ENCODE measurements around the gene GCNT4. TPM values are rescaled to one million over a fixed set of nuclear protein-coding genes. Genes with fewer than 3 reads are reported as not detected.

The GCNT4 gene
- total and polyA plus RNA-seq, 5 experiments from 2014 or later: 2.3 to 23.5 (median 2.7) TPM

DNA sequence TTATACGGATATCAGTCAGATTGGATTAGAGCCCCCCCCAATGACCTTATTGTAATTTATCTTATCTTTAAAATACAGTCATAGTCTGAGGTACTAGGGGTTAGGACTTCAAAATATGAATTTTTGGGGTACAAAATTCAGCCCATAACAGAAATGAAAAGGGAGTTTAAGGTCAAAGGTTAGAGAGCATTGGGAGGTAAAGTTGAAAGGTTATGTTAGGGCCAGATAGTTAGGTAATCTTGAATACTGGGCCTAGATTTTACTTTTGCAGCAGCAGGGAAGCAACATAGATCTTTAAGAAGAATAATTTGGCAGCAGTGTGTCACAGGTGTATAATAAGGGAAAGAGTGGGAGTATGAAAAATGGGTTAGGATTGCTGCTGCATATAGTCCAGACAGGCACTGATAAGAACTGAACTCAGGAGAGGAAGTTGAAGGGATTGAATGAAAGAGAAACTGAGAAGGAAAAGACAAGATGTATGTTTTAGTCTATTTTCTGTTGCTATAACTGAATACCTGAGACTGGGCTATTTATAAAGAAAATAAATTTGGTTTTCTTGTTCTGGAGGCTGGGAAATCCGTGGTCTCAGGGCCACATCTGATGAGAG, 10.7 kb upstream of the GCNT4 start:
- POLR2A ChIA-PET: no interaction called here
- Mint-ChIP-seq H3K36me3 (peaks cover 0 to 7% (median 6%) of the 10 kb centered on the region in 3 donors), H3K4me1 (peaks cover 27 to 74% (median 69%) of the 10 kb centered on the region in 4 donors), H3K27ac (peak overlapping the region; percentile 18 to 98 (median 94)), H3K9me3 (peaks cover 0 to 4% (median 0%) of the 10 kb centered on the region in 9 donors), H3K4me3 (peak overlapping the region in 6 of 10 donors; percentile 0 to 55 (median 3)), H3K27me3 (no peaks in the 10 kb centered on the region)
- ATAC-seq: no peak
- no peak for DNase-seq

GRCh38 chr5:75059912-75060545, 7.7 kb upstream of the GCNT4 start:
- peak overlapping the region; percentile 94 to 98 (median 98) for H3K27ac Mint-ChIP-seq
- DNase-seq (peak; percentile 30 to 94 (median 74)), ATAC-seq (peak; percentile 88 to 97)
- POLR2A ChIA-PET: interaction anchor here (0.5 to 4.1 kb wide), 10 partner anchors 10 to 187 kb away, joined by 3 to 37 read pairs (median 4); partner anchors contain the start of genes ANKRD31 and GCNT4
- H3K4me3 Mint-ChIP-seq: peak overlapping the region; percentile 34 to 82 (median 69)
- H3K27me3 Mint-ChIP-seq: peaks cover 0 to 5% (median 0%) of the 10 kb centered on the region in 5 donors
- peaks cover 0 to 4% (median 0%) of the 10 kb centered on the region in 9 donors for H3K9me3 Mint-ChIP-seq
- peaks cover 38 to 87% (median 81%) of the 10 kb centered on the region in 4 donors for H3K4me1 Mint-ChIP-seq
- peaks cover 0 to 7% (median 6%) of the 10 kb centered on the region in 3 donors for H3K36me3 Mint-ChIP-seq

GRCh38 chr5:75058986-75059535, 6.7 kb upstream of the GCNT4 start:
- Mint-ChIP-seq H3K4me3 (peak overlapping the region; percentile 34 to 82 (median 69)), H3K4me1 (peaks cover 42 to 97% (median 90%) of the 10 kb centered on the region in 4 donors), H3K9me3 (peaks cover 0 to 4% (median 0%) of the 10 kb centered on the region in 9 donors), H3K27ac (peak overlapping the region; percentile 94 to 98 (median 98)), H3K36me3 (peaks cover 0 to 7% (median 6%) of the 10 kb centered on the region in 3 donors), H3K27me3 (peaks cover 0 to 5% (median 0%) of the 10 kb centered on the region in 5 donors)
- DNase-seq (no peak), ATAC-seq (no peak)
- POLR2A ChIA-PET: interaction anchor here (1.2 to 4.1 kb wide), 6 partner anchors 9 to 178 kb away, joined by 3 to 37 read pairs (median 14); partner anchors contain the start of genes ANKRD31 and GCNT4

- ATAC-seq (peak in 1 of 2 donors; percentile 9), DNase-seq (peak in 4 of 10 donors; percentile 18 to 69 (median 52))
- peaks cover 40 to 89% (median 87%) of the 10 kb centered on the region in 4 donors for H3K4me1 Mint-ChIP-seq
- peaks cover 0 to 4% (median 0%) of the 10 kb centered on the region in 9 donors for H3K9me3 Mint-ChIP-seq
- POLR2A ChIA-PET: interaction anchor here (2.7 to 11.6 kb wide), 3 partner anchors 15 to 180 kb away, joined by 12 to 201 read pairs (median 15); partner anchors contain the start of gene ANKRD31
- peaks cover 0 to 5% (median 0%) of the 10 kb centered on the region in 5 donors for H3K27me3 Mint-ChIP-seq
- H3K36me3 Mint-ChIP-seq: peaks cover 0 to 7% (median 6%) of the 10 kb centered on the region in 3 donors
- peak overlapping the region; percentile 94 to 98 (median 98) for H3K27ac Mint-ChIP-seq
- H3K4me3 Mint-ChIP-seq: peak overlapping the region in 9 of 10 donors; percentile 42 to 77 (median 71)
Measured at GRCh38 chr5:75057561-75057960, 5.2 kb upstream of the GCNT4 start.

- Mint-ChIP-seq H3K4me3 (peak overlapping the region in 9 of 10 donors; percentile 27 to 94 (median 67)), H3K36me3 (no peaks in the 10 kb centered on the region), H3K9me3 (no peaks in the 10 kb centered on the region), H3K4me1 (peaks cover 45 to 86% (median 82%) of the 10 kb centered on the region in 4 donors), H3K27ac (peak overlapping the region in 9 of 10 donors; percentile 88 to 99 (median 97)), H3K27me3 (peaks cover 0 to 8% (median 0%) of the 10 kb centered on the region in 5 donors)
- POLR2A ChIA-PET: interaction anchor here (0.8 to 11.6 kb wide), 6 partner anchors 8 to 182 kb away, joined by 3 to 201 read pairs (median 4); partner anchors contain the start of gene ANKRD31
- DNase-seq (no peak), ATAC-seq (no peak)
Measured at GRCh38 chr5:75055727-75056144, 3.4 kb upstream of the GCNT4 start.

- peaks cover 53 to 86% (median 82%) of the 10 kb centered on the region in 4 donors for H3K4me1 Mint-ChIP-seq
- H3K27me3 Mint-ChIP-seq: peaks cover 0 to 8% (median 0%) of the 10 kb centered on the region in 5 donors
- POLR2A ChIA-PET: interaction anchor here (0.6 to 11.6 kb wide), 21 partner anchors 10 to 1418 kb away, joined by 3 to 201 read pairs (median 5); partner anchors contain the start of genes ANKRD31 and HMGCR
- peak overlapping the region; percentile 91 to 99 (median 98) for H3K27ac Mint-ChIP-seq
- peak overlapping the region; percentile 77 to 97 (median 94) for H3K4me3 Mint-ChIP-seq
- ATAC-seq: no peak
- no peaks in the 10 kb centered on the region for H3K36me3 Mint-ChIP-seq
- no peaks in the 10 kb centered on the region for H3K9me3 Mint-ChIP-seq
- peak in 1 of 10 donors; percentile 23 for DNase-seq
Measured at GRCh38 chr5:75054134-75054930, 2.0 kb upstream of the GCNT4 start.

- DNase-seq (peak; percentile 36 to 84 (median 70)), ATAC-seq (peak; percentile 34 to 57)
- H3K27me3 Mint-ChIP-seq: peaks cover 0 to 8% (median 0%) of the 10 kb centered on the region in 5 donors
- H3K4me1 Mint-ChIP-seq: peaks cover 48 to 86% (median 81%) of the 10 kb centered on the region in 4 donors
- no peaks in the 10 kb centered on the region for H3K36me3 Mint-ChIP-seq
- H3K4me3 Mint-ChIP-seq: peak overlapping the region; percentile 77 to 97 (median 94)
- peak overlapping the region; percentile 91 to 99 (median 98) for H3K27ac Mint-ChIP-seq
- POLR2A ChIA-PET: interaction anchor here (0.6 to 11.6 kb wide), 22 partner anchors 11 to 284 kb away, joined by 3 to 201 read pairs (median 6); partner anchors contain the start of genes ANKRD31 and HMGCR
- no peaks in the 10 kb centered on the region for H3K9me3 Mint-ChIP-seq
Measured at GRCh38 chr5:75053304-75054133, 1.2 kb upstream of the GCNT4 start.

- ATAC-seq (peak; percentile 19 to 28), DNase-seq (peak in 3 of 10 donors; percentile 50 to 65 (median 54))
- Mint-ChIP-seq H3K27ac (peak overlapping the region in 4 of 10 donors; percentile 85 to 99 (median 87)), H3K27me3 (peaks cover 0 to 8% (median 0%) of the 10 kb centered on the region in 5 donors), H3K4me3 (peak overlapping the region in 9 of 10 donors; percentile 37 to 94 (median 80)), H3K4me1 (peaks cover 48 to 86% (median 81%) of the 10 kb centered on the region in 4 donors), H3K9me3 (no peaks in the 10 kb centered on the region), H3K36me3 (peaks cover 0 to 1% (median 0%) of the 10 kb centered on the region in 3 donors)
- POLR2A ChIA-PET: interaction anchor here (0.6 to 11.6 kb wide), 17 partner anchors 11 to 284 kb away, joined by 3 to 201 read pairs (median 7); partner anchors contain the start of genes ANKRD31 and HMGCR
Measured at GRCh38 chr5:75053054-75053303, 621 bp upstream of the GCNT4 start.

DNA sequence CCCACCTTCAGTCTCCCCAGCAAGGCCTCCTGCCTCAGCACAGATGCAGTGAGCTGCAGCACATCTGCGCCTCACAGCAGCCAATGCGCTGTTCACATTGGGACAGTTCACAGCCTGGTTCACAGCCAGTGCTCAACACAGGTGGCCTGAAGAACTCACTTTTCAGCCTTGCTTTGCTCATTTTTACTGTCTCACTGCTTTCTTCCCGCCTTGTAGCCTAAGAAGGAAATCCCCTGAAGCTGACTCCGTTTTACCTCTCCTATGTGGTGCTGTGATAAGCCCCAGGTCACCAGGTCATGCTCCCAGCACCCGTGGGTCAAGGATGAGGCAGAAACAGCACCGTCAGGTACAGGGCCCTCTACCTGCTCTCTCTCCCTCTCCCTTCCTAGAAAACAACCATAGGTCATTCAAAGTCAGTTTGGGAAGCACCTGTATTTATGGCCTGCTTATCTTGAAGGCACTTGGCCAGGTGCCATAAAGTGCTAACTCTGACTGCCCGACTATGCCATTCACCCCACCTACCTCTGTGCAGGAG, 1.1 kb downstream of the GCNT4 start:
- H3K27me3 Mint-ChIP-seq: peaks cover 0 to 8% (median 0%) of the 10 kb centered on the region in 5 donors
- DNase-seq (peak in 9 of 10 donors; percentile 17 to 72 (median 45)), ATAC-seq (peak; percentile 18 to 25)
- no peaks in the 10 kb centered on the region for H3K9me3 Mint-ChIP-seq
- H3K4me3 Mint-ChIP-seq: peak overlapping the region; percentile 77 to 98 (median 94)
- peaks cover 4 to 18% (median 13%) of the 10 kb centered on the region in 3 donors for H3K36me3 Mint-ChIP-seq
- peaks cover 42 to 81% (median 79%) of the 10 kb centered on the region in 4 donors for H3K4me1 Mint-ChIP-seq
- POLR2A ChIA-PET: interaction anchor here (0.7 to 11.6 kb wide), 16 partner anchors 9 to 223 kb away, joined by 3 to 201 read pairs (median 13); partner anchors contain the start of gene ANKRD31
- peak overlapping the region; percentile 92 to 98 (median 96) for H3K27ac Mint-ChIP-seq

DNA sequence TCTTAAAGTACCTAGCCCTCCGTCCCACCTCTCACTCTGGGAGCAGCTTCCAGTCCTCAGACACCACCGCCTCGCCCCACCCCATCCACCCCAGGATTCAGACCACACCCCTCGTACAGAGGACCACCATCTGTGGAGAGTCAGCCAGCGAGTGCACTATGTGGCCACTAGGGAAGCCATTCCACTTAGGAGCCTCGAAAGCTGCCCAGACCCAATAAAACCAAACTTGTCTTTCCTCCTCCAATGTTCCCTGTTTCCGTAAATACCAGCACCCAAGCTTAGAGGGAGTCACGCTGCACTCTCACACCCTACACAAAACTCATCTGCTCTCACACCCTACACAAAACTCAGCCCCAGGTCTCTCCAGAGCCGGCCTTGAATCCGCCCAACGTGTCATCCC, 1.9 kb downstream of the GCNT4 start:
- peak overlapping the region; percentile 92 to 98 (median 96) for H3K27ac Mint-ChIP-seq
- POLR2A ChIA-PET: interaction anchor here (0.6 to 11.6 kb wide), 15 partner anchors 10 to 283 kb away, joined by 3 to 201 read pairs (median 13); partner anchors contain the start of gene ANKRD31
- peaks cover 42 to 81% (median 76%) of the 10 kb centered on the region in 4 donors for H3K4me1 Mint-ChIP-seq
- H3K9me3 Mint-ChIP-seq: peaks cover 0 to 2% (median 0%) of the 10 kb centered on the region in 9 donors
- H3K36me3 Mint-ChIP-seq: peaks cover 10 to 27% (median 21%) of the 10 kb centered on the region in 3 donors
- peaks cover 0 to 2% (median 0%) of the 10 kb centered on the region in 5 donors for H3K27me3 Mint-ChIP-seq
- ATAC-seq (peak; percentile 13 to 25), DNase-seq (peak in 6 of 10 donors; percentile 29 to 69 (median 38))
- H3K4me3 Mint-ChIP-seq: peak overlapping the region; percentile 77 to 98 (median 94)
